HG03354 (cell line): ENCODE results near the gene CHST11.
A peak's percentile ranks its signal among the peaks of the same experiment; 100 is the strongest.
"Not testable (repeated sequence)": the region's sequence is repeated elsewhere in the genome, so short reads cannot be mapped to it uniquely, and the experiment has no call there.

Source experiments
- ATAC-seq: cut with Tn5 transposase; IDR thresholded peaks from one replicate; pipeline ENCODE4 v1.9.1; 2021; ENCODE audit warnings: mild to moderate bottlenecking; ENCODE audit not compliant: unreplicated experiment, poor library complexity, severe bottlenecking

CHST11 gene

DNA sequence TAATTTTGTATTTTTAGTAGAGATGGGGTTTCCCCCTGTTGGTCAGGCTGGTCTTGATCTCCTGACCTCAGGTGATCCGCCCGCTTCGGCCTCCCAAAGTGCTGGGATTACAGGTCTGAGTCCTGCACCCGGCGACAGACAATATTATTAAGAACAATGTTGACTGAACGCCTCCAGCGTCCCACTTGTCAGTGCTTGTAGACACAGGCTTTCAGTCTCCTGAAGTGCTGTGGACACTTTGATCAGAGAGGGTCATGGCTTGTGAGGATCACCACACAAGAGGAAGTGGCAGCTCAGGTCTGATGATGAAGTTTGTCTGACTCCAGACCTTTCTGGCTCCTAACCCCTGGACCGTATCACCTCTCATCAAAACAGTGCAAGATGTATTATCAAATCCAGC, 114.6 kb downstream of the CHST11 start:
- peak; percentile 57 for ATAC-seq

DNA sequence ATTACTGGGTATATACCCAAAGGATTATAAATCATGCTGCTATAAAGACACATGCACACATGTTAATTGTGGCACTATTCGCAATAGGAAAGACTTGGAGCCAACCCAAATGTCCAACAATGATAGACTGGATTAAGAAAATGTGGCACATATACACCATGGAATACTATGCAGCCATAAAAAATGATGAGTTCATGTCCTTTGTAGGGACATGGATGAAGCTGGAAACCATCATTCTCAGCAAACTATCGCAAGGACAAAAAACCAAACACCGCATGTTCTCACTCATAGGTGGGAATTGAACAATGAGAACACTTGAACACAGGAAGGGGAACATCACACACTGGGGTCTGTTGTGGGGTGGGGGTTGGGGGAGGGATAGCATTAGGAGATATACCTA, 117.6 kb downstream of the CHST11 start:
- not testable (repeated sequence) for ATAC-seq

DNA sequence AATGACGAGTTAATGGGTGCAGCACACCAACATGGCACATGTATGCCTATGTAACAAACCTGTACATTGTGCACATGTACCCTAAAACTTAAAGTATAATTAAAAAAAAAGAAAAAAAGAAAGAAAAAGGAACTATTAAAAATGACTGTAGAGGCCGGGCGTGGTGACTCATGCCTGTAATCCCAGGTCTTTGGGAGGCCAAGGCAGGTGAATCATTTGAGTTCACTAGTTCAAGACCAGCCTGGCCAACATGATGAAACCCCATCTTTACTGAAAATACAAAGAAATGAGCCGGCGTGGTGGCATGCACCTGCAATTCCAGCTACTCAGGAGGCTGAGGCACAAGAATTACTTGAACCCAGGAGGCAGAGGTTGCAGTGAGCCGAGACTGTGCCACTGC, 118.0 kb downstream of the CHST11 start:
- not testable (repeated sequence) for ATAC-seq

DNA sequence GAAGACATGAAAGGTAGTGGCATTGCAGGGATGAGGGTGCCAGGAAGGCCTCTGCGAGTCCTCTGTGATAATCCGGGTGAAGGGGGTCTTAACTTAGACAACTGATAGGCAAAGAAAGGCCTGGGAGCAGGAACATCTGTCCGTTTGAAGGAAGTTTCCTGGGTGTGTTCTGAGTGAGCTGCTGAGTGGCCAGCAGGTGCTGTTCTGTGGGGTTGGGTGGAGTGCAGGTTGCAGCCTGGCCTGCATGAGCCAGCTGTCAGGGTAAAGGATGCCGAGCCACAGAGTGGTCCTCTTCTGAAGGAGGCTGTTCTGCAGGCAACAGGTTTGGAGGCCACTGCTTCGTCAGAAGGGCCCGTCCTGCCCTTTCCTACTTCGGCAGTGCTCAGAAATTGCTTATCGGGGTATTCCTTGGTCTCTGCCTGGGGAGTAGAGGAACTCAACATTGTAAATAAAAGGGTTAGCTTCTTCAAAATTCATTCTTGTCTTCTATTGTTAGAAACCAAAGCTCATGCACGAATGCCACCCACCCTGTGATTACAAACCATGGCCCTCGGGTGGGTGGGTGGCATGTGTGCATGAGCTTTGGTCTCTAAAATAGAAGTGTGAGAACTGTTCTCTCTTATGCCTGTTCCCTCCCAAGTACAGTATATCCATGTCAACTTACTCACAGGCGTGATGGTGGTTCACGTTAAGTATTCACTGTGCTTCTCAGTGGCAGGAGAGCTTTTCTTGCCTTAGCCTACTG, 118.9 kb downstream of the CHST11 start:
- ATAC-seq: no peak

DNA sequence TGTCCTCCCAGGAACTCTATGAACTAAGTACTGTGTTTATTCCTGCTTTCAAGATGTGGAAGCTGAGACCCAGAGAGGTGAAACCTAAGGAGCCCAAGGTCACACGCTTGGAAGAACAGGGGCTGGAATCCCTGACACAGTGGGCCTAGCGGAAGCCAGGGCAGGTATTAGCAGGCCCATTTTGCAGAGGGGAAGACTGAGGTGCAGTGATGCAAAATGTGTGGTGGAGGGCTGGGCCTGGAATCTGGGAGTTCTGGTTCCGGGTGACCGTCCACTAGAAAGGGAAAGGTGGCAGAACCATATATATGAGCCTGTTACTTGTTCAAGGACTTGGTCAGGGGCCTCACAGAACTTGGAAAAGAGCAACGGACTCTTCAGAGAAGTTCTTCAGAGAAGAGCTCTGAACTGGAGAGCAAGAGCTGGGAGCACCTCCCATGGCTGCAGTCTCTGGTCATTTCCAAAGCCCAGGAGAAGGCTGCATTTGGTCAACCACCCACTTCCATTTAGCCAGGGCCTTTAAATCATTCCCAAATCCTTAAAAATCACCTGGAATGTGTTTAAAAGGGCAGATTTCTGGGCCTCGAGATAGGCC, 119.5 kb downstream of the CHST11 start:
- ATAC-seq: no peak

DNA sequence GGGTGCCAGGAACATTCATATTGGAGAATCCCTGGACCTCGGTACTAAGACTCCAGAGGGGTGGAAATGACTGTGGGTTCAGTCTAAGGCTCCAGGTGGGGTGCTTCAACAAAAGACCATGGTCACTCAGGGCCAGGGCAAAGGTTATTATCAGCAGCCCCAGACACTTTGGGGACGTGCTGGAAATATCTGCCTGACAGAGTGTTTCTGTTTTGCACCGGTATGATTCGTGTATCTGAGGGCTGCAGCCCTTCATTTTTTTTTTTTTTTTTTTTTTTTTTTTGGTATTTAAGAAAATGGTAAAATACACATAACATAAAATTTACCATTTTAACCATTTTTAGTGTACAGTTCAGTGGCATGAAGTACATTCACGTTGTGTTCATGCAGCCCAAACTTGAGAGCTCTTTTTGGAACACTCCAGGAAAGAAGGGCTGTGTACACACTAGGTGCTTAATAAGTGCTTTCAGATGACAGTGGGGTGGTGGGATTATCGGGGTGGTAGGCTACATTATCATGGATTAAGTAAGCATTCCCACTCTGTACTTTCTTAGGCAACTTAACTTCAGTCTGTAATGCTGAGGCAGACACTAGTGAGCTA, 120.3 kb downstream of the CHST11 start:
- ATAC-seq: no peak

DNA sequence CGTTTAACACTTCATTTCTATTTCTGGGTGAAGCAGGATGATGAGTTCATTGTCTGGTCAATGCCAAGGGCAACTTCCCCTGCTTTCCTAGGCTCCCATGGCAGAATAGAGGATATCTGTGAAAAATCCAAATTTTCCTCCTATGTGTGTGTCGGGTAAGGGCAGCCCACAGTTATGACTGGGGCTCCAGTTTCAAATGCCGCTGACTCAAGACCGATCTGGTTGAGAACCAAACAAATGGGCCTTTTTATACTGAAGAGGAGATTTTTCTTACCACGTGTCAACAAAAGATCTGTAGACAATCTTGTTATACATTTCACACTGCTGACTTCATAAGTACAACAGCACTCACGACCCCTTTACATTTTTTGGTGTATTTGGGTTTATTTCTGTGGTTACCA, 120.8 kb downstream of the CHST11 start:
- no peak for ATAC-seq

DNA sequence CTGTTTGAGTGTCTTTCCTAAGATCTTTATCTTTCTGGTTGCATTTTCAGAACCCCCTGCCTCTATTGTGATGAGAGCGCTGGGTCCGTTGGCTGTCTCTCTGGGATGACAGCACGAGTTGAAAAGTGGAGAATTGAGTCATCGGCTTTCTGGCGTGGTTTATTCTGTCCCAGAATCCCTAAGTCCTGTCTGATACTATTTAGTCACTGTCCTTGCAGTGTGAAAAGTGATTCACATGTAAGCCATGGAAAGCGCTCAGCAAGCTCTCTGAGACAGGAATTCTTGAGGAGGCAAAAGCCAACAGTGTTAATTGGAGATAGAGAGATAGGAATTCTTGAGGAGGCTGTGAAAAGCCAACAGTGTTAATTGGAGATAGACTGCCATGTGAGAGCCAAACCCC, 121.7 kb downstream of the CHST11 start:
- no peak for ATAC-seq

DNA sequence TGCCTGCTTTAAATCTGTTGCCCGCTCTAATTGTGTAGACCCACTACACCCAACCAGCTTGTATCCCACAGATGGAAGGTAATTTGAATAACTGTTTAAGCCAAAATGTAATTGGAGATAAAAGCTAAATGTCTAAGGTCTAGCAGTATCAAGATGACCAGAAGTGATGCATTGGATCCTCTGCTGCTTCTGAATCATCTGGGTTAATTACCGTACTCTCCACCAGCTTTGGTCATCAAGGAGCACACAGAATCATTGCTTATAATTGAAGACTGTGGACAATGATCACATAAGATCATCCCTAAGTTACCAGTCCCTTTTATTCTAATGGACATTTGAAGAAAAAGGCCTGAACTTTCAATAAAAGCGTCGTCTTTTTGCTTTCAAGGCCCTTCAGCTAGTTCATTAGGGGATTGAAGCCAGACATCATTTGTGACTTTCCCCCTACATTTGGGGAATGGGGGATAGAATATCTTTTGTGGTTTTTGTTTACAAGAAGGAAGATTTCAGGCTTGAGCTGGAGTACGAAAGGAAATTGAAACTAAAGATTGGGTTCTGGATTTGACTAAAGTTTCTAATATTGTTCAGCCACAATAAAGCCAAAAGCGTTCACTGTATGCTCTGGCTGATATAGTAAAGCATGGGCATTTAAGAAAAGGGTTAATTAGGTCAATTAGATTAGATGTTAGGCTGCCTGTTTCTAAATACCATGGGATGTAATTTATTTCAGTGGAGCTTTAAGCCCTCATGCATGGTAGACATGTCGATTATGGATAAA, 123.2 kb downstream of the CHST11 start:
- peak; percentile 40 for ATAC-seq

DNA sequence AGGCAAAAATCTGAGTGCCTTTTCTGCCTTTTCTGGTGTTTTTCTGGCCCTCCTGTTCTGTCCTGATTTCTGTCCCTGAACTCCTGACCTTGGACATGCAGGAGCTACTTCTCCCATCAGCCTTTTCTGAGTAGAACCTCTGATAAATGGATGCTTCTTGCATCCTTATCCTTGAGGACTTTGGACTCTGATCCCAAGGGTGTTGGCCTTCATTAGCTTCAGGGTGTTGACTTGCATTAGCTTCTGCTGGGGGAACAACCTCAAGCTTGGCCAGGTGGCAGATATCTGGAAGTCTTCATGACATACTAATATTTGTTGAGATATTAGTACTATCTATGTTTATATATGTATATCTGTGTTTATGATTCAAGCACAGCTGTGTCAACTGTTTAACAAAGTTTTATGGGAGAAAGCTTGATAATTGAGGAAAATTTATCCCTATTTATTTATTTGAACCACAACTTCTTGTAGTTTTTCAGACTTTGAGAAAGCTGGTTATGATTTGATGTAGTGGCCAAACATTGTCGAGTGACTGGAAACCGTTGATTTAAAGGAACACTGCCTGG, 124.3 kb downstream of the CHST11 start:
- ATAC-seq: no peak

DNA sequence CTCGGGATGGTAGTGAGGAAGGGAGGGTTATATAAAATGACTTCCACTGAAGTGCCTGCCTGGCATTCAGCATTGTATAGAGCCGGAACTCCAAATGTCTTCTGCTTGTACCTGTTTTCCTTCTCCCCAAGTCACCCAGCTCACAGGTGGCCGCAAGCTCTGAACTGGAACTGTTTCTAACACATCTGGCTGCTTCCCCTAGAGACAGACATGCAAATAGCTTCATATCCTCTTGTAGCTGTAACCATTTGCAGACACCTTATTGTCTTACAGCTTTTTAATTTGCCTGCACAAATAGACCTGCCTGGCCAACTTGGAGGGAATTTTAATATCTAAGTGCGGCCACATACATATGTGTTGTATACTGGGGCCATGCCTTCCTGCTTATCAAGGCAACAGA, 126.0 kb downstream of the CHST11 start:
- ATAC-seq: peak; percentile 85

DNA sequence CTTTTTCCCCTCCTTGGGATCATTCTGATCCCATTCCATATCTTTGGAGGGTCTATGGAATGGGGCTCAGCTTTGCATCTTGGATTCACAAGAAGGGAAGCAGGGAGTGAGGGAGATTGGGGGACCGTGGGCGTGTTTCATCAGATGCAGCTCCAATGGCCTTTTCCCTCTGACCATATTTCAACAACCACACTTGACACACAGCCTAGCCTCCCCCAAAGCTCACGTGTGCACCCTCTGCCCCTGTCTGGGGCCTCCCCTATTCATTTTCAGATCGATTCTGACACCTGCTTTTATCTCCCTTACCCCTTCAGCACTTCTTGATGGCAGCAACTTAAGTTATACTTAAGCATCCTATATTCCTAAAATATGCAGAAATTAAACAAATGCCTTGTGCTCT, 126.6 kb downstream of the CHST11 start:
- peak; percentile 55 for ATAC-seq

DNA sequence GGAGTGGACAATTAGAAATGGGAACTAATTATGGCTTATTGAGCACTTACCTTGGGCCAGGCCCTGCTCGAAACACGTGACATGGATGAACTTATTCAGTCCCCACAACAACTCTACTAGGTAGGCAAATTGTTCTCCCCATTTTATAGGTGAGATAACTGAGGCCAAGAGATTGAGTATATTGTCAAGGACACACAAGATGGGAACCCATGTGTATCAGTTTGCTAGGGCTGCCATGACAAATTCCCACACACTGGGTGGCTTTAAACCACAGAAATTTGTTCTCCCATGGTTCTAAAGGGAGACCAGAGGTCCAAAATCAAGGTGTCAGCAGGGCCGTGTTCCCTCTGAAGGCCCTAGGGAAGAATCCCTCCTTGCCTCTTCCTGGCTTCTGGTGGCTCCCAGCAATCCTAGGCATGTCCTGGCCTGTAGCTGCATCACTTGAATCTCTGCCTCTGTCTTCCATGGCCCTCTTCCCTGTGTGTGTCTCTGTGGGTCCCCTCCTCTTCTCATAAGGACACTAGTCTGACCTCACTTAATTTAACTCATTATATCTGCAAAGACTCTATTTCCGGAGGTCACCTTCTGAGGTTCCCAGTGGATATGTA, 128.8 kb downstream of the CHST11 start:
- ATAC-seq: no peak

DNA sequence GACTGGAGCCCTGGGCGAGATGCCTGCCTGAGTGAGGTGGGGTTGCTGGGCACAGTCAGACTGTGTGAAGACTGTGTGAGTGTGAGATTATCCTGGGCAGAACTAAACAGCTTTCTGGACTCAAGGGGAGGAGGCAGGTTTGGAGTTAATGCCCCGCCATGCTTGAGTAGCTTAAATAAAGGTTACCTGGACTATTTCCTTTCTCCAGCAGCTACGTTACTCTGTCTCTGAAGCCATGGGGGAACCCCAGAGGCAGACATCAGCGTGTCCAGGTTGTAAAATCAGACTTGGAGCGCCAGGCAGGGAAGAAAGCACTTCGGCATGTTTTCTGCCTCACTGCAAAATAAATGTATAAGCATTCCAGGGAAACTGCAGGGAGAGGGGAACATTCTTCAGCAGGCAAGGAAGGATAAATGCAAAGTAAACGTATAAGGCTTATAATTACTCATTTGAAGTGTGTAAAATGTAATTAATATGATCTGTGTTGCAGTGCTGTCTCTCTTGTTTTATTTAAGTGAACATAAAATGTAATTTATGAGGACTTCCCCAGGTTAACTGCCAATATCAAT, 129.7 kb downstream of the CHST11 start:
- ATAC-seq: no peak

DNA sequence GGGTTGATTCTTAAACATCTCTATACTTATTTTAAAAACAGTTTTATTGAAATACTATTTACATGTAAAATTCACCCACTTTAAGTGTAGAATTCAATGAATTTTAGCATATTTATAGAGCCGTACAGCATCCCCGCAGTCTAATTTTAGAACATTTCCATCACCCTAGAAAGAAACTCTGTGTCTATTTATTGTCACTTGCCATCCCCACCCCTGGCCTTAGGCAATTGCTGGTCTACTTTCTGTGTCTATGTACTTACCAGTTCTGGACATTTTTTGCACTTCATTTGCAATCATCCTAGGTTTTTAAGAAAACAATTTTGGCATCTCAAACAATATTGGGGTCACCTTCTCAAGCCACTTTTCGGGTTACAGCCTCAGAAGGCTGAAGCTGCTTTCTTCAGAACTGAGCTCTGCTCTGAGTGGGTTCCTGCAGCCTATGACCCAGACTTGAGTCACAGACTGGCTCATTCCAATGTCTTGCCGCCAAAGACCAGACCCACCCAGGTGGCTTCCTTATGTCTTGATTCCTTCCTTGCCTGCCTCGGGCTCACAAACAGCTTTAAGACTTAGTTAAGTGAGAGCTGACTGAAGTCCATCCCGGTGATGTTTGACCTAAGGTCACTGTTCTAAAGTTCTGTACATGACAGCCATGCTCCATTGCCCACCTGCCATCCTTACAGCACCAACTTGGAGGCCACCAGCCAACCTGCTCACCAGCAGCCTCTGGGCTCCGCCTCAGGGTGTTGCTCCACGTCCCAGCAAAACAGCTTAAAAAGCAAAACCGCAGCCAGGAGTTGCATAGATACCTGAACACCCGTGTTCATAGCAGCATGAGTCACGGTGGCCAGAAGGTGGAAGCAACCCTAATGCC, 131.5 kb downstream of the CHST11 start:
- no peak for ATAC-seq

DNA sequence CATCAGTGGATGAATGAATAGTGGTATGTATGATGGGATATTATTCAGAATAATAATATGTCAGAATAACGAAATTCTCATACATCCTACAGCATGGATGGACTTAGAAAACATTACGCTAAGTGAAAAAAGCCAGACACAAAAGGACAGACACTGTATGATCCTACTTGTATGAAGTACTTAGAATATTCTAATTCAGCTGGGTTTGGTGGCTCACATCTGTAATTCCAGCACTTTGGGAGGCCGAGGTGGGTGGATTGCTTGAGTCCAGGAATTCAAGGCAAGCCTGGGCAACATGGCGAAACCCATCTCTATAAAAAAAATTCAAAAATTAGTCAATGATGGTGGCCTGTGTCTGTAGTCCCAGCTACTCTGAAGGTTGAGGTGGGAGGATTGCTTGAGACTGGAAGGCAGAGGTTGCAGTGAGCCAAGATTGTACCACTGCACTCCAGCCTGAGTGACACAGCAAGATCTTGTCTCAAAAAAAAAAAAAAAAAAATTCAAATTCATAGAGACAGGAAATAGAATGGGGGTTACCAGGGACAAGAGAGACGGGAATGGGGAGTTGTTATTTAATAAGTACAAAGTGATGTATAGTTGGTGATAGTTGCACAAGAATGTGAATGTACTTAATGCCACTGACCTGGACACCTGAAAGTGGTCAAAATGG, 132.3 kb downstream of the CHST11 start:
- ATAC-seq: no peak

DNA sequence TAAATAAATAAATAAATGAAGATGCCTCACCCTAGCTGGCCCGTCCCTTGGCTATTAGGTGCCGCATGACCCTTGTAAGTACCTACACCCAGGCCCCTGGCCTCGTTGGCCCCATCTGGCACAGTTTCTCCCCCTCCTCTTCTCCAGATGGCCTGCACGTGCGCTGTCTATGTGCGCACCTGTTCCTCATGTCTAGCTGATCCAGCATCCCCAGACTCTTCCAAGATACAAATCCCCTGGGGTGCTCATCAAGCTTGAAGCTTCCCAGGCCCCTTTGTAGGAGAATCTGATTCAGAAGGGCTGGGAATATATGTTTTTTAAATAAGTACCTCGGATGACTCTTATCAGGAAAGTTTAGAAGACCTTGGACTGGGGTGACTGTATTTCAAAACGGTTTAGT, 133.3 kb downstream of the CHST11 start:
- no peak for ATAC-seq

DNA sequence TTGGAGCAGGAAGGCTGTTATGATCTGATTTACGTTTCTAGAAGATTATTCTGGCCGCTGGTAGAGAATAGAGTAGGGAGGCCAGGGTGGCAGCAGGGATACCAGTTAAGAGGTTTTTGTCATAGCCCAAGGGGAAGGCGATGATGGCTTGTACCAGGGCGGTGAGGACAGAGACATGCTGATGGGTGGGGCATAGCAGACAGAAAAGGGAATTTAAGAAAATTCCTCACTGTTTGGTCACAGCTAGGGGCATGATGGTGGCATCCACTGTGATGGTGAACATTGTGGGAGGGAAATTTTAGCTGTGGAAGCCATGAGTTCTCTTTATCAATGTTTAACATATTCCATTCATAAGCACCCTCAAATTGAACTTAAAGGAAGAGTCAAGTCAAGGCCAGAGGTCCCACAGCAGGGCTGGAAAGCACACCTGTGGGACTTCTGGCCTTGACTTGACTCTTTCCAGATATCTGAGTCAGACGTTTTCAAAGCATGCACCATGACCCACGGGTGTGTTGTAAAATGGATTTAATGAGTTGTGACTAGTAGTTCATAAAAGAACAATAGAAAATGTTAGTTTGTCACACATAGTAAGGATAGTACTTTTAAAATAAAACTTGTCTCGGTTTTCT, 134.6 kb downstream of the CHST11 start:
- no peak for ATAC-seq
